ENCODE measurements around the gene TMEM260.
"Not testable (repeated sequence)": the region's sequence is repeated elsewhere in the genome, so short reads cannot be mapped to it uniquely, and the experiment has no call there.

TMEM260 gene

GRCh38 chr14:56678838-56679237 is 99.2 kb downstream of the TMEM260 start:
- no peak for DNase-seq (ENCODE audit: low read depth)

GRCh38 chr14:56686416-56686815 is 106.8 kb downstream of the TMEM260 start:
- no peak for DNase-seq (ENCODE audit: low read depth)

DNA sequence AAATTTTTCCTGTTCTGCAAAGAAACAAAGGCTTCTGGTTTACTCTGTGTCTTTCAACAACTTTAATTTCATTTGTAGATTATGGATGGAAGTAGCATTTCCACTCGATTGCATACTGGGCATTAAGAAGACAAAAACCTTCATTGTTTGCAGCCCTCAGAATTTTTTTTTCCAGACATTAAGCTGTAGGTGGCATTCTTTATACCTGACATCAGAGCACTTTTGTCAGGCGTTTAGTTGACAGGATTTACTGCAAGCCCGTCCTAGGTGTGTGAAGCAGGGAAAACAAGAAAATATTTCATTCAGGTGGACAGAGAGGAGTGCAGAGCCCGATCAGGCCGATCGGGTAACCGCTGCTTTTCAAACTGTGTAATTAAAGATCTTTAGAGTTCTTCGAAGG is 107.5 kb downstream of the TMEM260 start:
- no peak for DNase-seq (ENCODE audit: low read depth)

DNA sequence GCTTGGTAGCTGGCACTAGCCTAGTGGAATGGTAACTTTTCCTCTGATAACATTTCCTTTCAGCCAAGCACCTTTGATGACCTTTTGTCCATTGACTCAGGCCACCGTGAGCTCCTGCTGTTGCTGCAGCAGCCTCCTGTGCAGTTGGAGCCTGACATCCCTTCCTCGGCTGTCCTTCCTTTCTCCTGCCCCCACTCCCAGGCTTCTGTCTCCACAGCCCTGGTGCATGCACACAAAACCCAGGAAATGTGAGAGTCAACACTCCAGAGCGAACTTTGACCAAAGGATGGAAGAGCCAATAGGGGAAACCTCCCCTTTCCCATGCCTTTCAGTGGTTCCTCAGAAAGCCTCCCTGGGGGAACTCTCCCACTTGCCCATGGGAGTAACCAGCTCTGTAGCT is 115.0 kb downstream of the TMEM260 start:
- DNase-seq (ENCODE audit: low read depth), result no peak

DNA sequence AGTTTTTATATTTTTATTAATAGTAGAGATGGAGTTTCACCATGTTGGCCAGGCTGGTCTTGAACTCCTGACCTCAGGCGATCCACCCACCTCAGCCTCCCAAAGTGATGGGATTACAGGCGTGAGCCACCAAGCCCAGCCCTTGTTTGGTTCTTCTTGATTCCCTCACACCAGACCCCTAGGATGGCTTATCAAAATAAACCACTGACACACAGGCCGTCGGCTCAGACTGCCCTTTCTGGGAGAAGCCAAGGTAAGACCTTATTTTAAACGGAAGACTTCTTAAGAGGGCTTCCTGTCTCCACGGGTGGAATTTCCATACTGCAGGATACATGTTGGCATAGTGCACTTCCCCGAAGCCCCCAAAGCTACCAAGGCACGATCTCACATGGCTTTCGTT is 115.6 kb downstream of the TMEM260 start:
- not testable (repeated sequence) for DNase-seq (ENCODE audit: low read depth)
